ENCODE data around the gene VAPB. TPM values are rescaled to one million over a fixed set of nuclear protein-coding genes. Genes with fewer than 3 reads are reported as not detected.

VAPB gene
- total RNA-seq, 1 donor from 2014 or later = 13.0 TPM

GRCh38 chr20:58458342-58459057 is 69.5 kb downstream of the VAPB start:
- no peak for DNase-seq (ENCODE audit: low read depth)
- no peak overlapping the region for H3K4me3 ChIP-seq (ENCODE audit: low read depth, low read length)
- TF ChIP-seq, protein P1, sequence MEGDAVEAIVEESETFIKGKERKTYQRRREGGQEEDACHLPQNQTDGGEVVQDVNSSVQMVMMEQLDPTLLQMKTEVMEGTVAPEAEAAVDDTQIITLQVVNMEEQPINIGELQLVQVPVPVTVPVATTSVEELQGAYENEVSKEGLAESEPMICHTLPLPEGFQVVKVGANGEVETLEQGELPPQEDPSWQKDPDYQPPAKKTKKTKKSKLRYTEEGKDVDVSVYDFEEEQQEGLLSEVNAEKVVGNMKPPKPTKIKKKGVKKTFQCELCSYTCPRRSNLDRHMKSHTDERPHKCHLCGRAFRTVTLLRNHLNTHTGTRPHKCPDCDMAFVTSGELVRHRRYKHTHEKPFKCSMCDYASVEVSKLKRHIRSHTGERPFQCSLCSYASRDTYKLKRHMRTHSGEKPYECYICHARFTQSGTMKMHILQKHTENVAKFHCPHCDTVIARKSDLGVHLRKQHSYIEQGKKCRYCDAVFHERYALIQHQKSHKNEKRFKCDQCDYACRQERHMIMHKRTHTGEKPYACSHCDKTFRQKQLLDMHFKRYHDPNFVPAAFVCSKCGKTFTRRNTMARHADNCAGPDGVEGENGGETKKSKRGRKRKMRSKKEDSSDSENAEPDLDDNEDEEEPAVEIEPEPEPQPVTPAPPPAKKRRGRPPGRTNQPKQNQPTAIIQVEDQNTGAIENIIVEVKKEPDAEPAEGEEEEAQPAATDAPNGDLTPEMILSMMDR (conservative IDR thresholded peaks at IDR 0.05; ENCODE audit: low read depth, low read length) = no peak

DNA sequence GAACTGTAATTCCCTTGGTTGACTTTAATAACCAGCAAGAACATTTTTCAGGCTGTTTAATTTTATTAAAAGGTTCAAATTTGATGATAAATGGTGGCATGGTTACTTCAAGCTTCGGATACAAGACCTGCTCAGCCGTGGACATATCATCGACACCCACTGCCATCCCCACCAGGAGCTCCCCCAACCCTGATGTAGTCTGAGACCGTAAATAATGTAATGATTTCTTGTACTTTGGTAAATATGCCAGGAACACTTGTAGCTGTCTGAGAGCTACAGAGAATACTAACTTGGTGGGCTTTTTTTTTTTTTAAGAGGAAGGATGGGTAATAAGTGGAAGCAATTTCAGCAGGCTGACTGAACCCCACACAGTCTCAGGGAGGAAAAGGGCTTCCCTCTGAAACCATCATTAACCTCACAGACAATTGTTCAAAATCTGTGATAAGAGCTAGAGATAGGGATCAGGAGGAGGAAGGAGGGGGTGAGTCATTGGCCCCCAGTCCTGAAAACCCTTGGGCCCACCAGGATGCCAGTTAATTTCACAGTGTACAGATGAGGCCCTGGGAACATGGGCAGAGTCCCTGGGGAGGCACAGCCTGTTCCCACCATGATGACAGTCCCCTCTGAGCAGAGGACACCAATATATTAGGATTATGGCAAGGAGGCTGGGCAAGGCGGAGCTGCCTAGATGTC is 70.2 kb downstream of the VAPB start:
- no peak for DNase-seq (ENCODE audit: low read depth)
- H3K4me3 ChIP-seq (ENCODE audit: low read depth, low read length) = no peak overlapping the region
- TF ChIP-seq, protein P1 (conservative IDR thresholded peaks at IDR 0.05; ENCODE audit: low read depth, low read length) = no peak

GRCh38 chr20:58461104-58461503 is 72.1 kb downstream of the VAPB start:
- TF ChIP-seq, protein P1 (conservative IDR thresholded peaks at IDR 0.05; ENCODE audit: low read depth, low read length) = no peak
- DNase-seq (ENCODE audit: low read depth) = no peak
- H3K4me3 ChIP-seq (ENCODE audit: low read depth, low read length) = no peak overlapping the region

GRCh38 chr20:58461899-58462298 is 72.9 kb downstream of the VAPB start:
- H3K4me3 ChIP-seq (ENCODE audit: low read depth, low read length) = no peak overlapping the region
- no peak for DNase-seq (ENCODE audit: low read depth)
- TF ChIP-seq, protein P1 (conservative IDR thresholded peaks at IDR 0.05; ENCODE audit: low read depth, low read length) = no peak

DNA sequence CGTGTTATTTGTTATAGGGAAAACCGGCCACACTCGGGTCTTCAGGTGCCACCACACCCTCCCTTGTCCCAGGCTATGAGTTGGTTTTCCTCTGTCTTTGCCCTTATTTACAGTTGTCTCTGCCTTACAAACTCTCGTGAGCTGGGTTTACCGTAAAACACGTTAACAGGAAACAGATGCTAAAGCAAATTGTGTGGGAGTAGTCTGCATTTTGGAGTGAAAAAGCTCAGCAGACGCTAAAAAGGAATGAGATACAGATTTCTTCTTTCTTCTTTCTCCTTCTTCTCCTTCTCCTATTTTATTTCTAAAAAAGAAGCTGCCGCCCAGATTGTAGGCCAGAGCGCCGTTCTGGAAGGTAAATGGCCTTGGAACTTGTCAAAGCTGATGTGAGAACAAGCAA is 74.2 kb downstream of the VAPB start:
- no peak overlapping the region for H3K4me3 ChIP-seq (ENCODE audit: low read depth, low read length)
- TF ChIP-seq, protein P1 (conservative IDR thresholded peaks at IDR 0.05; ENCODE audit: low read depth, low read length) = no peak
- no peak for DNase-seq (ENCODE audit: low read depth)

DNA sequence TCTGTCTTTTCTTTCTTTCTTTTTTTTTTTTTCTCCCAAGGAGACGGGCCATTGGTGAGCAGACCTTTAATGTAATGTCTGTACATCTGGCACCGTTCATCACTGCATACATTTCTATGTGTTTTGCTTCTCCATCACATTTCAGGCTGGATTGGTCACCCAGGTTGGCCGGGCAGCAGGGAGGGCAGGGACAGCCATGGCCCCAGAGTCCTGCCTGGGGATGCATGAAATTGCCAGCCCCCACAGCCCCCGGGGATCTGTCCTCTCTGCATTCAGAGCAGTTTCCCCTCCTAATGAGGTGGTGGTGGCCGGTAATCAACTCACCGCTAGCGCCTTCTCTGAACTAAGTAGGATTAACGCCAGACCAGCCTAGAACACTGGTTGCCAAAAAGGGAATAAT is 75.8 kb downstream of the VAPB start:
- TF ChIP-seq, protein P1 (conservative IDR thresholded peaks at IDR 0.05; ENCODE audit: low read depth, low read length) = no peak
- no peak overlapping the region for H3K4me3 ChIP-seq (ENCODE audit: low read depth, low read length)
- DNase-seq (ENCODE audit: low read depth) = no peak

Measured in epithelial cell of proximal tubule (primary cell).